Measurements from ENCODE around the gene DPH2.
A peak's percentile ranks its signal among the peaks of the same experiment; 100 is the strongest.

The DPH2 gene

DNA sequence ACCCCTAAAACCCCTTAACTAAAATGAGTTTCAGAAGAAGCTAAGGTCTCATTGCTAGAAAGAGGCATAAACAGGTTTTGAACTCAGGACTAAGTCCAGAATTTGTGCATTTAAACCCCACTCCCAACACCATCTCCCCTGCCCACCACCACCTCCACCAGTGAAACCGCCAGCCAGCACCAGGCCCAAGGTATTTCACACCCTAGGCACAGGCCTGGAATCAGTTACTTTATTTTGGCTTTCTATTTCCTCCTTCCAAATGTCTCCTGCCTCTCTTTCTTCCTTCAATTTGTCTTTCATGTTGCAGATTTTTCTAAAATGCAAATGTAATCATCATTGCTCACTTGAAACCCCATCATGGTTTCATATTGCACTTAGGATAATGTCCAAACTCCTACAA is 24.9 kb upstream of the DPH2 start:
- no peak for DNase-seq (ENCODE audit: low spot score)

DNA sequence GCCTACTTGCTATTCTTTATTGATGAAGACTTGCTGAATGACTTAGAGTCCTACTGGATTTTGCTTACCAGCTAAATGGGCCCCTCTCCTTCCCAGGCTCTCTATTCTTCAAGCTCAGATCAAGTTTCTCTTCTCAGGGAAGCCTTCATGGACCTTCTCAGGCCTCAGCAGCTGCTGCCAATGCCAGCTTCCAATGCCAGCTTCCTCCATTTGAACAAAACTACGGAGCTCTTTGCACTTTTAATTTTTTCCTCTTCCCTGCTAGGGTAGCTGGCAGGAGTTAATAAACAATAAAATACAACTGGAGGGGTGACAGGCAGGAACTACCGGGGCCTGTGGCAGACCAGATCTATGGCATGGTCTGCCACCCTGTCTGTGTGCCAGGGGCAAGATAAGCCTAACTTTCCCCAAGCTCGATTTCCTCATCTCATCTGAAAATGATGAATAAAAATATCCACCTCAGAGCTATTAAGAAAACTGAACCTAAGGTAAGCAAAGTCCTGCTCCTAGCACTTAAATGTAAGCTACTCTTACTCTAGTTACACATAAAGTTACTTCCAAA is 24.1 kb upstream of the DPH2 start:
- DNase-seq (ENCODE audit: low spot score) = no peak

DNA sequence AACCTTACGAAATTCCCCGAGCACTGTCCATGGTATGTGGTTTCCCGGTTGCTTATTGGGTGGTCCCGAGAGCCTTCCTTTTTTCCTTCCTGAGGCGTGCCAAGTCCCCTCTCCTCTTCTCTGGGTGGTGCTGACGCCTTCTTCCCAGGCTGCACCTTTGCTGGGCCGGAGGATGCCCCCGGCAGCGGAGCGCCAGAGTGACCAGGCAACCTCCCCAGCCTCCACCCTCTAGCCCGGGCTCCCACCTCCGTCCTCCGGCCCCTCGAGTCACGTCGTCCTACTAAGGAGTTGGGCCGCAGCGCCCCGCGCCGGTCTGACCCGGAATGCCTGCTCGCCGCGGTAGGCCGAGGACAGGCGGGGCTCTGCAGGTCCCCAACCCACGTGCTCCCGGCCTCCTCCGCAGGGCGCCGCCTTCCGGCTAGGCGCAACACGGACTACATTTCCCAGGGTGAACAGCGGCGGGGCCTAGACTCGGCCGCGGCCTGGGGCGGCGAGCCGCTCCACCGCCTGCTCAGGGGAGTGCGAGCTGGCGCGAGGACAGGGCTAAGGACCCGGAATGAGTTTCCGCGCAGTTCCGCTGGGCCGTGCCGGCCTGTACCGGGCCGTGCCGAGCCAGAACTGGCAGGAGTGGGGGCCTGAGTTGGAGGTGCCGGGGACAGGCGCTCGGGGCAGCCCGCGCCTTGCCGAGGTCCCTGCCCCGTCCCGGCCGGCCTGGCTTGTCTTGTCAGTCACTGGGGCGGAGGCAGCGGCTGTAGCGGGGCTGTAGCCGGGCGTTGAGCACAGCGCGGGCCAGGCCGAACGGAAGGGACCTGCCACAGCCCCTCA is 23.4 kb upstream of the DPH2 start, which contains the start of gene IPO13:
TSS of gene IPO13 (plus strand) at position 715 of the 825 bp plus-strand sequence. CDS start 651 bp downstream, outside the sequence.
- peak; percentile 97 for DNase-seq (ENCODE audit: low spot score)

DNA sequence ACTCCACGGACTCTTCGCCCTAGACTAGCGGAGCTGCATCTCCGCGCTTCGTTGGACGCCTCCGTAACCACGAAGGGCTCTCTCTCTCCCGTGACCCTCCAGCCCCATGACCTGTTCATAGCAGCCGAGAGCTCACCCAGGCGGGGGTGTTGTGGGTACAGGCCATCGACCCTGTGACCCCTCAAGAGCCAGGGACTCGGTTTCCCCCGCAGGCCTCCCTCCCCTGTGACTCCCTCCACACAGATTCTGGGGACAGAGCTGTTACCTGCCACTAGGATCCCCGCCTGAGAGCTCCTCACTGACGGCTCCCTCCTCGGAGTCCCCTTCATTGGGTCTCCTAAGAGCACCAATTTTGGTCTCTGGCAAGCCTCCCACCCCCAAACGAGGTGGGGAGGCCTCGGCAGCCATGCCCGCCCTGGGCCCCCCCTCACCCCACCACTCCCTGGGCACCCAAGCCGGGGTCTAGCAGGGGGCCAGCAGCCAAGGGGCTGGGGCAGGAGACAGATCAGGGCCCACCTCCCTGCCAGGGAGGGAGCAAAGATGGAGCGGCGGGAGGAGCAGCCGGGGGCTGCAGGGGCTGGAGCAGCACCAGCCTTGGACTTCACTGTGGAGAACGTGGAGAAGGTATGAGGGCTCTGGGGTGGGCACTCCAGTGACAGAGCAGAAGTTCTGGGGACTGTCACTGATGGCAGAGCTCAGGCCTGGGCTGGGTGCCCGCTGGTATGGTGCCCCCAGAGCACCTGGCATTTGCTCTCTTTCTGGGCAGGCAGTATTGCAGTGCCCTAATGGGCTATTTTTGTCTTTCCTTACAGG is 22.5 kb upstream of the DPH2 start:
- no peak for DNase-seq (ENCODE audit: low spot score)

DNA sequence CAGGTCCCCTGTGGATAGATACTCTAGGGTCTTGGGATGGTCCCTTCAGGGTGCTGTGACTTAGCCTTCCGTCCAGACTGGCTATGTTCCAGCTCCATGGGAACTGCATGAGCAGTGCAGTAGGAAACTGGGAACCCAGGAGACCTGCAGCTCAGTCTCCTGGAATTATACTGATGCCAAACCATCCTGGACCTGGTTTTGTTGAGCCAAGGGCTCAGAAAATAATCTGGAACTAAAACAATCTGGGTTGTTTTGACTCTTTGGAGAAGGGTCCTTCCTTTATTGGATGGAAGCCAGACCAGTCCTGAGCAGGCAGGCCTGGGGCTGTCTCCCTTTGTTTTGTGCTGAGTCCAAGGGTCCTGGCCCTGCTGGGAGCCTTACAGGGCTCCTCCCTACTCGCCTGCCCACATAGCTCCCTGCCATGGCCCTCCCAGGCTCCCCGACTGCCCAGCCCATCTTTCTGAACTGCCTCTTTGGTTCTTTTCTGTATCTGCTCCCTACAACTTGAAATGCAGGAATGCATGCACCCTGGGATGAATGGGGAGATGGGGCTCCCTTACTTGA is 21.9 kb upstream of the DPH2 start:
- DNase-seq (ENCODE audit: low spot score) = no peak

DNA sequence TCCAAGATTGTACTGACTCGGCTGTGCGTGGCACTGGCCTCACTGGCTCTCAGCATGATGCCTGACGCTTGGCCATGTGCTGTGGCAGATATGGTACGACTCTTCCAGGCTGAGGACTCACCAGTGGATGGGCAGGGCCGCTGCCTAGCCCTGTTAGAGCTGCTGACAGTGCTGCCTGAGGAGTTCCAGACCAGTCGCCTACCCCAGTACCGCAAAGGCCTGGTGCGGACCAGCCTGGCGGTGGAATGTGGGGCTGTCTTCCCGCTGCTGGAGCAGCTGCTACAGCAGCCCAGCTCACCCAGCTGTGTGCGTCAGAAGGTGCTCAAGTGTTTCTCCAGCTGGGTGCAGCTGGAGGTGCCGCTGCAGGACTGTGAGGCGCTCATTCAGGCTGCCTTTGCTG is 20.1 kb upstream of the DPH2 start:
- no peak for DNase-seq (ENCODE audit: low spot score)

DNA sequence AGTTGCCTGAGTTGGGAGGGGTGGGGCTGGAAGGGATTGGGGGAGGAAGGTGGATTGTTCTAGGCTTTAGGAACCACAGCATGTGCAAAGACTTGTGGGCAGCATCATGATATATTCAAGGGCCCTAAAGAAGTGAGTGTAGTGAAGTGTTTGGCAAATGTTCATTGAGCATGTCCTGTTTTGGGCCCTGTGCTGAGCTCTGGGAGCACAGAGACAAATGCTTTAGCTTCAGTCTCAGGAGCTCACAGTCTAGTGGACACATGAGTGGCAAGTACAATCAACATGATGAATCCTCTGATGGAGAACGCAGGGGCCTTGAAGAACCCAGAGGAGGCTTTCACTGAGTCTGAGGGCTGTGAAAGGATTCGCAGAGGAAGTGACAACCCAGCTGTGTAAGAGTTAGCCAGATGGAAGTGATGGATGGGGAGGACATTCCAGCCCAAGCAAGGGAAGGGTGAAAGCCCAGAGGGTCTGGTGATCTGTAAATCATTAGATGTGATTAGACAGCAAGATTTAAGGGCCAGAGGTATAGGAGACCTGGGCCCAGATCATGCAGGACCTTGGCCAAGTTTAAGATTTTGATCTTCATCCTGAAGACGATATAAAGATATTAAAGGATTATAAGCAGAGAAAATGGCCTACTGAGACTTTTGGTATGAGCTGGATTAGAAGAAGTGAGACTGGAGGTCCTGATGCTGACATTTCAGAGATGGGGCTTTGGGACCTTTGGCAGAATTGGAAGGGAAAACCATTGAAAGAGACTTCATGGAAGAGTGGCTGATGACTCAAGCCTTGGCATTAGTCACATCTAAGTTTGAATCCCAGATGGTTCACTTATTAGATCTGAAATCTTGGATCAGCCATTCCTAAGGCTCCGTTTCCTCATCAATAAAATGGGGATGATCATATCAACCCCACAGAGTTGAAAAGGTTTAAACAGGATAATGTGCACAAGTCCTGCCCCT is 18.5 kb upstream of the DPH2 start:
- DNase-seq (ENCODE audit: low spot score) = peak; percentile 78

DNA sequence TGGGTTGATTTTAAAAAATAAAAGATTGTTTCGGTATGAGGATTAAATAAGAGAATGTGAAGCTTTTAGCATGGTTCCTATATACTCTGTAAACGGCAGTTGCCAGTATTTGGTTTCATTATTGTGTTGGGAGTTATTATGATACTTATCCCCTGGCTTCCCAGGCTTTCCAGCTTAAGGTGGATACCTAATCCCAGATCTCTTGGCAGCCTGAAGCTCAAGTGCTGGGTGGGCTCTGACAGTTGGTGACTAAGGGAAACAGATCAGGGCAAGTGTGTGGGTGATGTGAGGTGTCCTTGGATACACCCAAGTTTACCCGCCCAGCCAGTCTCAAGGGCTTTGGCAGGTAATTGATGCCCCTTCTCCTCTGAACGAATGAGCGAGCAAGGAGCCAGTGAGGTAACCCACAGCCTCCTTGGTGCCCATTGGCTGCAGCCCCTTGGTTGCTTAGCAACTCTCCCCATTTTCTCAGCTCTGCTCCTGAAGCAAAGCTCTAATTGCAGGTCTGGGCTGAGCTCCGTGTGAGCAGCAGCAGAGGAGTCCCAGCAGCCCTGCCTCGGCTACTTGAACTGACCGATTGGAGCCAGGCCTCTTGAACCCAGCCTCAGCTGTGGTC is 17.0 kb upstream of the DPH2 start:
- peak; percentile 29 for DNase-seq (ENCODE audit: low spot score)

DNA sequence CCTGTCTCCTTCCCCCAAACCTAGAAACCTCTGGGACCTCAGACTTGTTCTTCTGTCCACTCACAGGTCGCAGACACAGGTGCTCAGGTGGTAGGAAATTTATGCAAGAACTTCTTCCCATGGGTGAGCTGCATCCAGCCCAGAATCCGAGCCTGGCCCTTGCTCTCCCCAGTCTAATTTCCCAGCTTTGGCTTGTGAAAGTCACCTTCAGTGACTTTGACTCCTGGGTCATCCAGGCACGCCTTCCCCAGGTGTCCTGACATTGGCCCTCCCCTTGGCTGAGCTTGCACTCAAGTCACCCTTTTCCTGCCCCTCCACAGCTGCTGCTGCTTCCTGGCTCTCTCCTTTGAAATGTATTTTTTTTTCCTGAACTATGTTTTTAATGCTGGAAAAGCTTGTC is 16.4 kb upstream of the DPH2 start:
- DNase-seq (ENCODE audit: low spot score) = no peak

DNA sequence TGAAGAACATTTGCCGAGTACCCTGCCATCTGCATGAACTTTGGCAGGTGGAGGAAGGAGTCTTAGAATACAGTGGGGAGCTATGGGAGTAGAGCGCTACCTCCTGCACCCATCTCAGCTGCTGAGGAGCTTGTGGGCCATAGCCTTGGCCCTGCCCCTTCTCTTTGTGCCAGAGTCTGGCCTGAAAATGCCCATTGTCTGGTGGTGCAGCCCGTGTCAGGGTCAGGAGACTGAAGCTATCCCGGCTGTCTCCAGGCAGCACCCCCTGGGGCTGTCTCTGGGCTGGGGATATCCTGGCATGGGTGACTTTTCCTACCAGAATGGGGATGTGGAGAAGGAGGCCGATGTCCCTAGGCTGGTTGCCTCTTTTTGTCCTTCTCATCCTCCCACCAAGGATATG is 15.8 kb upstream of the DPH2 start:
- DNase-seq (ENCODE audit: low spot score) = no peak

DNA sequence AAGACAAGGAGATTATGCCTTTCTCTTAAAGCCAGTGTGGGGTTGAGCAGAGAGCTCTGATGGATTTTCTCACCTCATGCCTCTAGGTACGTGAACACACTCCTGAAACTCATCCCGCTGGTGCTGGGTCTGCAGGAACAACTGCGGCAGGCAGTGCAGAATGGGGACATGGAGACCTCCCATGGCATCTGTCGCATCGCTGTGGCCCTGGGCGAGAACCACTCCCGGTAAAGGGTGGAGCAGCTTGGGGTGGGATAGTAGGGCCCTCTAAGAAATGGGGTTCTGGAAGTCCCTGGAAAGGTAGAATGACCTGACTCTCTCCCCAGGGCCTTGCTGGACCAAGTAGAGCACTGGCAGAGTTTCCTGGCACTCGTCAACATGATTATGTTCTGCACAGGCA is 13.6 kb upstream of the DPH2 start:
- no peak for DNase-seq (ENCODE audit: low spot score)

DNA sequence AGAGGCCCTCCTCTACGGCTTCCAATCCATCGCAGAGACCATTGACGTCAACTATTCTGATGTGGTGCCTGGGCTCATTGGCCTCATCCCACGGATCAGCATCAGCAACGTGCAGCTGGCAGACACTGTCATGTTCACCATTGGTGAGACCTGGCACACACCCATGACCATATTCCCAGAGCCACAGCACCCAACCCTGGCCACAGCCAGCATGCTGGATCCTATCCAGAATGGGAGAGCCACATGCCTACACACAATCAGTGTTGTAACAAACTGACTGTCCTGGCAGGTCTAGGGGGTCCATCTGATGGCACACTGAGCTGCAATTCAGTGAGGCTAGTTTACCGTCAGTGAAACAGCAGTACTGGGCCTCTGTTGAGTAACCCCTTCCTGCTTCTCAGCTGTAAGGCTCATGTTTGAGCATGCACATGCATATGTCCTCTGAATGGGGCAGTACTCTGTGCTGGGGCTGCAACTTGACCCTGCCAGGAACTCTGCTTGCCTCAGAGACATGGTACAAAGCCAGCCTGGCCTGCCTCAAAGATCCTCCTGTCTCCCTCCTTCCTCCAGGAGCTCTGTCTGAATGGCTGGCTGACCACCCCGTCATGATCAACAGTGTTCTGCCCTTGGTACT is 12.3 kb upstream of the DPH2 start:
- DNase-seq (ENCODE audit: low spot score) = no peak

DNA sequence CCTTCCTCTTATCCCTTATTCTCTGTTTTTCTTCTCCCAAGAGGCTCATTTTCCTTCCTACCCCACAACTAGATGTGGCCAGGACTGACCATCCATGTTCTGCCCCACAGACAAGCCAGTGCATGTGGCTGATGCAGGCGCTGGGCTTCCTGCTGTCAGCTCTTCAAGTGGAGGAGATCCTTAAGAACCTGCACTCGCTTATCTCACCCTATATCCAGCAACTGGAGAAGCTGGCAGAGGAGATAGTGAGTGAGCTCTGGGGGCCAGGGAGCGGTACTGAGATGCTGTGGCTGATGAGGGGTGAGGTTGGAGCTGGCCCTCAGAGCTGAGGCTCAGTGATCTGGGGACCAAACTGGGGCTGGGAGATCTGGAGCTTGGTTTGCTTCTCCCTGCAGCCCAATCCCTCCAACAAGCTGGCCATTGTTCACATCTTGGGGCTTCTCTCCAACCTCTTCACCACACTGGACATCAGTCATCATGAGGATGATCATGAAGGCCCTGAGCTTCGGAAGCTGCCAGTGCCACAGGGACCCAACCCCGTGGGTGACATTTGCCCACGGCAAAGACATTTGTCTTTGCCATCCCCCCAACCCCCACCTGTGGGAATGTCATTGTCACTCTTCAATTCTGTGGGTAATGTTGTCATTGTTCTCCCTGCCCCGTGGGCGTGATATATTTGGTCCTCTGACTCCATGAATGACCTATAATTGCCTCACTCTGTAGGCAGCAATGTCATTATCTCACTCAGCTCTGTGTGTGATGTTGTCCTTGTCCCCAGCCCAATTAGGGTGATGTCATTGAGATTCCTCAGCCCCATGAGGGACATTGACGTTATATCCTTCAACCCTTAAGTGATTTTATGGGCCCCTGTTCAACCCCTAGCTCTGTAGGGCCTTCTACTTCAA is 11.2 kb upstream of the DPH2 start:
- no peak for DNase-seq (ENCODE audit: low spot score)

DNA sequence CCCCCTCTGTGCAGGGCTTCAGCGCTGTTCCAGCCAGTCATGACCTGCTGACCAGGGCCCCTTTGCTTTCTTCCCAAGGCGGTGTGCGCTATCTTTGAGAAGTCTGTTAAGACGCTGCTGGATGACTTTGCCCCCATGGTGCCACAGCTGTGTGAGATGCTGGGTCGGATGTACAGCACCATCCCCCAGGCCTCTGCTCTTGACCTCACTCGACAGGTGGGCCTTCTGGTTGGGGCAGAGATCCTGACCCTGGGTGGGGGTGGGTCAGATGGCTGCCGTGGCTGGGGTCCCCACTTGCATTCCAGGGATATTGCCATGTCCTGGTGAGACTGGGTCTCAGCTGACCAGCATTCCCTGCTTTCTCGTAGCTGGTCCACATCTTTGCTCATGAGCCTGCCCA is 9.0 kb upstream of the DPH2 start:
- no peak for DNase-seq (ENCODE audit: low spot score)

DNA sequence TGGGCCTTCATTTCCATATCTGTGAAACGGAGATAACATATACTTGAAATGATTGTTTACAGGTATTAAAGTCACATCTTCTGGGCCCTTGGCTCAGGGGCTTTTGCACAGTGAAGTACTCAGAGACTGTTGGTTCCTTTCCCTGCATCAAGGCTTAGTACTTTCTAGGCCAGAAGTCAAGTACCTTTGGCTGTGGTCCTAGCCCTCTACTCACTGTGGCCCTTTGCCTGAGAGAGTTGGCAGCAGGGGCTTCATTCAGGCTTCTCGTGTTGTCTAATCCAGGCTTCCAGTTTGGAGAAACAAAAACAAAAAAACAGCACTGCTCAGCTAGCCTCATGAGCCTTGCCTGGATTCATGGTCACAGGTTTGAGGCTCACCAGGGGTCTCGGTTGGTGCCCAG is 8.1 kb upstream of the DPH2 start:
- no peak for DNase-seq (ENCODE audit: low spot score)

DNA sequence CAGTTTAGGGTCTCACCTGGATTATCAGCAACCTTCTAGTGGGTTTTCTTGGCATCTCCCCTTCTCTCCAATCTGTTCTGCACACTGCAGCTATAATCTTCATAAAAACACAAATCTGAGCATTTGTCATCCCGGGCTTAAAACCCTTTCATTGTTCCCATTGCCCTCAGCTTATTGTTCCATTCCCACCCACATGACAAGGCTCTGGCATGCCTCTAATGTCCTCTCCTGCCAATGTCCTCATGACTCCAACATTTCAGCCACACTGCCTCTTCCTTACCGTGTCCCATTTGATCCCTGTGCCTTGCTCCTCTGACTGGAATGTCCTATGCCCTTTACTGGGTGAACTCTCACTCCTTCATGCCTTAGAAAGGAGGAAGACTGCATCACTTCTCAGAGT is 7.5 kb upstream of the DPH2 start:
- no peak for DNase-seq (ENCODE audit: low spot score)

DNA sequence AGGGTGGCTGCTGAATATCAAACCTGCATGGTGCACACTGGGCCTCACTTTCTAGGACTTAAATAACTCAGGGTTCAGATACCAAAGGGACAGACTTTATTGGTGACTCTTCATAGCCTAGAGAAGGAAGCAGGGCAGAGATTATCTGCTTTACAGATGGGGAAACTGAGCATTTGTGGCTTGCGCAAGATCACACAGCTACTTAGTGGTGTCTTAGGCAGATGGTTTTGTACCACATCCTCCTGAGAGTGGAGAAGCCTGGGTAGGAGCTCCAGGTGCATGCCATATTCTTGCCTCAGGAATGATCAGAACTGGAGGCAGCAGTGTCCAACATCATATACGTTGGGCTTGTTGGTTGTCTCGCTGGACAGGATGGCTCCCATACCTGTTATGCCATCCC is 6.8 kb upstream of the DPH2 start:
- no peak for DNase-seq (ENCODE audit: low spot score)

DNA sequence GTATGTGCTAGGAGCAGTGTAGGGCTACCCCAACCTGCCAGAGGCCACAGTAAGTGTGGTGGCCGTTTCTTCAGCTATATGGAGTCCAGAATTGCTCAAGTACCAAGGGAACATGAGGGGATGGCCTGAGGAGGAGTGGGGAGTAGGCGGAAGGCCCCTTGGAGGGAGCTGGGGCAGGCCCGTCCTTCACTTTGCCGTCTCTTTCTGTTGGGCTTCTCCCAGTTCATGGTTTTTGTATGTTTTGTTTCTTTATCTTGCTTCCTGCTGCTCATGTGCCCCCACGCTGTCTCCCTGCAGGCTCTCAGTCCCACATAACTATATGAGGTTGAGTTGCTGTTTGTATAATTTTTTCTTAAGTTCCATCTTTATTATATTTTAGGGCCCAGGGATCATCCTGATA is 5.9 kb upstream of the DPH2 start:
- no peak for DNase-seq (ENCODE audit: low spot score)

DNA sequence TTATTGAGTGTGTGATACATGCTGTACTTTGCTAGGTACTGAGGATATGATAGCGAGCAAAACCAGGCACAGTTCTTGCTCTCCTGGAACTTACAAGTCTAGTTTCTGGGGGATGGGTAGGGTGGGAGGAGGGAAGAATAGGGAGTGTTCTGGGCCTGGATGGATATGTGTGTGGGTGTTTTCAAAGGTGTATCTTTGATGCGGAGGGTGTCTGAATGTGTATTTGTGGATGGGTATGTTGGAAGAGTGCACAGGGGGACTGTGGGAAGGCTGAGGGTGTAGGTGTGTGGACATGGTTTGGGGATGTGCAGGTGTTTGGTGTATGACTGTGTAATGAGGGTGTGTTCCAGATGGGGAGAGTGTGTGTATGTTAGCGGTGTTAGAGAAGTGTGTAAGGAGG is 4.5 kb upstream of the DPH2 start:
- DNase-seq (ENCODE audit: low spot score) = no peak
